ENCODE data around the gene MAGI2.

GRCh38 chr7:77975672-77976480 is 1477.6 kb downstream of the MAGI2 start:
- TF ChIP-seq POLR2A (IDR thresholded peaks at IDR 0.05), result no peak
- TF ChIP-seq, protein P1, sequence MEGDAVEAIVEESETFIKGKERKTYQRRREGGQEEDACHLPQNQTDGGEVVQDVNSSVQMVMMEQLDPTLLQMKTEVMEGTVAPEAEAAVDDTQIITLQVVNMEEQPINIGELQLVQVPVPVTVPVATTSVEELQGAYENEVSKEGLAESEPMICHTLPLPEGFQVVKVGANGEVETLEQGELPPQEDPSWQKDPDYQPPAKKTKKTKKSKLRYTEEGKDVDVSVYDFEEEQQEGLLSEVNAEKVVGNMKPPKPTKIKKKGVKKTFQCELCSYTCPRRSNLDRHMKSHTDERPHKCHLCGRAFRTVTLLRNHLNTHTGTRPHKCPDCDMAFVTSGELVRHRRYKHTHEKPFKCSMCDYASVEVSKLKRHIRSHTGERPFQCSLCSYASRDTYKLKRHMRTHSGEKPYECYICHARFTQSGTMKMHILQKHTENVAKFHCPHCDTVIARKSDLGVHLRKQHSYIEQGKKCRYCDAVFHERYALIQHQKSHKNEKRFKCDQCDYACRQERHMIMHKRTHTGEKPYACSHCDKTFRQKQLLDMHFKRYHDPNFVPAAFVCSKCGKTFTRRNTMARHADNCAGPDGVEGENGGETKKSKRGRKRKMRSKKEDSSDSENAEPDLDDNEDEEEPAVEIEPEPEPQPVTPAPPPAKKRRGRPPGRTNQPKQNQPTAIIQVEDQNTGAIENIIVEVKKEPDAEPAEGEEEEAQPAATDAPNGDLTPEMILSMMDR (IDR thresholded peaks at IDR 0.05), result no peak
- no peak for TF ChIP-seq POLR2AphosphoS5 (IDR thresholded peaks at IDR 0.05)

All from breast epithelium (tissue), 3 donors.